Upper lobe of right lung (tissue), 1 donor: Measurements from ENCODE around the gene ZNF407. TPM values are rescaled to one million over a fixed set of nuclear protein-coding genes. Genes with fewer than 3 reads are reported as not detected.

Experiments
- ATAC-seq: fragments of 200-7000 bp; cut with Tn5 transposase; one replicate; pipeline ENCODE4 v1.9.1; 2020; ENCODE audit warnings: mild to moderate bottlenecking, moderate library complexity
- DNase-seq: peaks from one replicate; pipeline ENCODE4 v3.0.0-alpha.2; 2020
- H3K27ac ChIP-seq: fragments of 200-600 bp; one replicate; pipeline ENCODE4 v1.8.0; 2022
- H3K27me3 ChIP-seq: fragments of 200-600 bp; one replicate; pipeline ENCODE4 v1.8.0; 2022; ENCODE audit warnings: mild to moderate bottlenecking
- H3K36me3 ChIP-seq: fragments of 200-600 bp; one replicate; pipeline ENCODE4 v1.8.0; 2022
- H3K4me1 ChIP-seq: fragments of 200-600 bp; one replicate; pipeline ENCODE4 v1.8.0; 2022
- H3K4me3 ChIP-seq: fragments of 200-600 bp; one replicate; pipeline ENCODE4 v1.8.0; 2022; ENCODE audit warnings: mild to moderate bottlenecking
- H3K9me3 ChIP-seq: fragments of 200-600 bp; one replicate; pipeline ENCODE4 v1.8.0; 2022
- CTCF ChIP-seq: fragments of 200-600 bp; IDR thresholded peaks from one replicate; pipeline ENCODE4 v1.8.0; 2022; ENCODE audit warnings: antibody characterized with exemption
- intact Hi-C: fragments of 100-400 bp; cut with DNase I; formaldehyde crosslinking; loops from one replicate; pipeline ENCODE4 v1.11.0; 2022
- total RNA-seq: library from RNA; stranded (reverse); fragmentation: NEBNext Ultra II Directional; extraction: Animal tissue kit (Norgen Biotek cat#: 25700); gene quantifications from one replicate; pipeline ENCODE4 v1.2.1, GENCODE V29; 2021
- donor health status: DM: no; HTN: yes; CAD: no; lungs with severe emphysema.

The ZNF407 gene
- total RNA-seq, 1 donor from 2014 or later = 18.4 TPM

GRCh38 chr18:74947875-74948274 lies 350.2 kb downstream of the ZNF407 start:
- Histone ChIP-seq H3K36me3 (no peaks in the 10 kb centered on the region), H3K4me3 (no peak overlapping the region), H3K27me3 (no peaks in the 10 kb centered on the region), H3K9me3 (no peaks in the 10 kb centered on the region), H3K4me1 (peaks cover 25% of the 10 kb centered on the region), H3K27ac (no peak overlapping the region)
- intact Hi-C loops = no loop called here
- ATAC-seq (no peak), DNase-seq (no peak)
- no peak for TF ChIP-seq CTCF

GRCh38 chr18:74949611-74950010 lies 351.9 kb downstream of the ZNF407 start:
- no peaks in the 10 kb centered on the region for H3K9me3 ChIP-seq
- H3K36me3 ChIP-seq = no peaks in the 10 kb centered on the region
- H3K27me3 ChIP-seq = no peaks in the 10 kb centered on the region
- H3K4me3 ChIP-seq = no peak overlapping the region
- H3K4me1 ChIP-seq = peaks cover 22% of the 10 kb centered on the region
- TF ChIP-seq CTCF = no peak
- DNase-seq = no peak
- intact Hi-C loops = no loop called here
- ATAC-seq = no peak
- H3K27ac ChIP-seq = no peak overlapping the region

GRCh38 chr18:74950479-74950878 lies 352.8 kb downstream of the ZNF407 start:
- Histone ChIP-seq H3K27me3 (no peaks in the 10 kb centered on the region), H3K4me1 (peaks cover 16% of the 10 kb centered on the region), H3K27ac (peak overlapping the region; percentile 38), H3K36me3 (no peaks in the 10 kb centered on the region), H3K4me3 (no peak overlapping the region), H3K9me3 (no peaks in the 10 kb centered on the region)
- ATAC-seq = no peak
- no peak for TF ChIP-seq CTCF
- no peak for DNase-seq
- intact Hi-C loops = no loop called here

- TF ChIP-seq CTCF = no peak
- Histone ChIP-seq H3K4me3 (no peak overlapping the region), H3K36me3 (no peaks in the 10 kb centered on the region), H3K9me3 (no peaks in the 10 kb centered on the region), H3K27me3 (no peaks in the 10 kb centered on the region), H3K4me1 (peaks cover 16% of the 10 kb centered on the region), H3K27ac (peak overlapping the region; percentile 38)
- intact Hi-C loops = no loop called here
- ATAC-seq = peak; percentile 97
- peak; percentile 77 for DNase-seq
Measured at GRCh38 chr18:74951165-74951760, 353.6 kb downstream of the ZNF407 start.

GRCh38 chr18:74957588-74958224 lies 360.0 kb downstream of the ZNF407 start:
- peak; percentile 59 for ATAC-seq
- no peak for TF ChIP-seq CTCF
- Histone ChIP-seq H3K36me3 (no peaks in the 10 kb centered on the region), H3K4me1 (no peaks in the 10 kb centered on the region), H3K27ac (no peak overlapping the region), H3K9me3 (no peaks in the 10 kb centered on the region), H3K27me3 (no peaks in the 10 kb centered on the region), H3K4me3 (no peak overlapping the region)
- DNase-seq = no peak
- intact Hi-C loops = no loop called here
